HepG2 (cell line): Measurements from ENCODE around the gene EGLN1. TPM values are rescaled to one million over a fixed set of nuclear protein-coding genes. Genes with fewer than 3 reads are reported as not detected.

ENCODE experiments used
- ATAC-seq: fragments of 200-7000 bp; cut with Tn5 transposase; 3 replicates; pipeline ENCODE4 v1.9.1; 2020; ENCODE audit warnings: mild to moderate bottlenecking, moderate library complexity
- BruUV-seq: library from RNA; stranded (reverse); fragments of 400-500 nt; replicated peaks from 2 replicates; lab custom pipeline; 2021; lab: Mats Ljungman, UMichigan
- CTCF ChIA-PET: fragments of 300-600 bp; formaldehyde crosslinking; extraction: SDS; loops from one replicate; lab custom pipeline; 2021; ENCODE audit warnings: low total read pairs, inconsistent platforms, low intra/inter-chr PET ratio; lab: Yijun Ruan, JAX
- POLR2A ChIA-PET: fragments of 350-600 bp; sonication (Branson Sonifier 250); formaldehyde crosslinking; loops from one replicate; lab custom pipeline; 2020; ENCODE audit warnings: antibody characterized with exemption, inconsistent platforms; lab: Yijun Ruan, JAX
- DNase-seq: peaks from one replicate; pipeline ENCODE4 v3.0.0-alpha.2; 2015; ENCODE audit warnings: low spot score
- FAIRE-seq: peaks from 3 replicates; lab custom pipeline; 2011; peaks lifted over from hg19 to GRCh38; lab: Jason Lieb, UNC
- H2AFZ ChIP-seq: one replicate; pipeline ENCODE4 v1.6.1; 2011; ENCODE audit warnings: low read length, inconsistent platforms
- H3K27ac ChIP-seq: fragments of 300-600 bp; 3 replicates; pipeline ENCODE4 v1.8.0; 2011; ENCODE audit warnings: mixed run types, mild to moderate bottlenecking, mixed read lengths, low read length, inconsistent platforms; ENCODE audit not compliant: insufficient read depth; ENCODE audit errors: extremely low read length
- H3K27me3 ChIP-seq, 2 experiments: fragments of 200-600 bp in 1 of 2; 2 replicates in 1 of 2; 3 replicates in 1 of 2; pipeline versions ENCODE4 v1.6.0 to v1.8.0; 2011; ENCODE audit warnings: low read length in 2 of 2, mild to moderate bottlenecking in 2 of 2, moderate library complexity in 2 of 2, inconsistent platforms in 1 of 2; ENCODE audit not compliant: insufficient read depth in 2 of 2, control insufficient read depth in 1 of 2
- H3K36me3 ChIP-seq, 2 experiments: fragments of 200-600 bp in 1 of 2; replicated peaks in 1 of 2; 2 replicates in 1 of 2; 3 replicates in 1 of 2; pipeline versions ENCODE4 v1.5.1 to v1.8.0; 2011; ENCODE audit warnings: low read length in 2 of 2, inconsistent platforms in 1 of 2; ENCODE audit not compliant: insufficient read depth in 2 of 2, control insufficient read depth in 1 of 2
- H3K4me1 ChIP-seq: 2 replicates; pipeline ENCODE4 v1.5.1; 2012; ENCODE audit warnings: low read length, inconsistent platforms; ENCODE audit not compliant: insufficient read depth
- H3K4me2 ChIP-seq: 2 replicates; pipeline ENCODE4 v1.6.0; 2011; ENCODE audit warnings: low read depth, low read length, inconsistent platforms
- H3K4me3 ChIP-seq, 3 experiments: fragments of 200-600 bp in 1 of 3; sonication (generic), shearing (Covaris generic) in 1 of 3; replicated peaks in 1 of 3; 2 replicates each; pipeline ENCODE4 v1.5.1; 2011 to 2016; ENCODE audit warnings: low read length in 3 of 3, inconsistent platforms in 2 of 3, low read depth in 2 of 3, mild to moderate bottlenecking in 2 of 3, control low read depth in 1 of 3, mixed read lengths in 1 of 3; ENCODE audit not compliant: insufficient read depth in 1 of 3
- H3K79me2 ChIP-seq: one replicate; pipeline ENCODE4 v1.6.1; 2011; ENCODE audit warnings: low read length, inconsistent platforms; ENCODE audit not compliant: insufficient read depth
- H3K9ac ChIP-seq: 2 replicates; pipeline ENCODE4 v1.6.0; 2011; ENCODE audit warnings: mild to moderate bottlenecking, low read depth, low read length, inconsistent platforms; ENCODE audit not compliant: insufficient read depth
- H3K9me3 ChIP-seq: 2 replicates; pipeline ENCODE4 v1.5.1; 2012; ENCODE audit warnings: mild to moderate bottlenecking, low read length
- H4K20me1 ChIP-seq: 2 replicates; pipeline ENCODE4 v1.6.0; 2011; ENCODE audit warnings: inconsistent platforms, mild to moderate bottlenecking, low read length, moderate library complexity; ENCODE audit not compliant: insufficient read depth
- DDIT3 ChIP-seq: sonication (generic); formaldehyde crosslinking; IDR thresholded peaks from 2 replicates; pipeline ENCODE4 v1.4.0; 2020; ENCODE audit warnings: mild to moderate bottlenecking, missing genetic modification reagents
- MEIS1 ChIP-seq: sonication (generic); formaldehyde crosslinking; IDR thresholded peaks from 2 replicates; pipeline ENCODE4 v1.9.0; 2021; ENCODE audit warnings: mild to moderate bottlenecking, missing genetic modification reagents, moderate library complexity, borderline replicate concordance
- RFX5 ChIP-seq: IDR thresholded peaks from 2 replicates; pipeline ENCODE4 v1.6.1; 2011; ENCODE audit warnings: low read depth, low read length, improper control_type of control experiment
- ZNF264 ChIP-seq: sonication (generic); formaldehyde crosslinking; IDR thresholded peaks from 2 replicates; pipeline ENCODE4 v1.4.0; 2020; ENCODE audit warnings: missing genetic modification reagents
- ZNF589 ChIP-seq: sonication (generic); formaldehyde crosslinking; conservative IDR thresholded peaks from 2 replicates; pipeline ENCODE4 v1.8.0; 2022; ENCODE audit warnings: mild to moderate bottlenecking, moderate library complexity, missing genetic modification reagents
- WGBS: methylation state at CpG from one replicate; pipeline ENCODE4 v1.1.6; 2017; ENCODE audit warnings: low lambda C conversion rate; 5-methylcytosine and 5-hydroxymethylcytosine counted together
- in situ Hi-C: cut with HindIII; loops from 2 replicates; pipeline ENCODE4 v1.10.0; 2017; ENCODE audit warnings: low pct_unique_long_range_greater_than_20kb; ENCODE audit not compliant: extremely low pct_ligation_motif_present
- intact Hi-C: fragments of 100-400 bp; cut with micrococcal nuclease; formaldehyde crosslinking; loops from one replicate; pipeline ENCODE4 v1.10.0; 2022; ENCODE audit not compliant: unreplicated experiment
- polyA plus RNA-seq, 8 experiments: library from polyadenylated mRNA; depleted of rRNA in 3 of 8; stranded (reverse) in 7 of 8; unstranded in 1 of 8; fragments of >200 nt; fragmentation: Illumina TruSeq in 4 of 8; extraction: Trizol in 4 of 8; gene quantifications; 2 replicates each; pipeline versions ENCODE4 v1.2.1 to v1.2.3, GENCODE V29; 2011 to 2016; ENCODE audit warnings: low read depth in 4 of 8, missing spikeins in 1 of 8, mixed read lengths in 1 of 8; ENCODE audit not compliant: insufficient read depth in 1 of 8
- total RNA-seq, 5 experiments: library from RNA; depleted of rRNA; stranded (reverse); fragments of >200 nt; fragmentation: Illumina TruSeq; extraction: Trizol; gene quantifications; 2 replicates each; pipeline ENCODE4 v1.2.3, GENCODE V29; 2016; ENCODE audit warnings: low read depth in 1 of 5
- TF ChIP-seq, protein P1 (sequence below): sonication (generic); formaldehyde crosslinking; IDR thresholded peaks from 2 replicates; pipeline ENCODE4 v1.5.1; 2020; ENCODE audit warnings: mild to moderate bottlenecking, missing genetic modification reagents, borderline replicate concordance
- TF ChIP-seq, protein P2 (sequence below): sonication (generic); formaldehyde crosslinking; IDR thresholded peaks from 2 replicates; pipeline ENCODE4 v1.4.0; 2020; ENCODE audit warnings: mild to moderate bottlenecking, missing genetic modification reagents

The EGLN1 gene
- total and polyA plus RNA-seq, 2 of the 13 experiments (the other 11 are each of a cell fraction or from before 2014, with no cell fraction given) = 34.4 to 44.1 TPM

- H3K9me3 ChIP-seq = no peaks in the 10 kb centered on the region
- H3K79me2 ChIP-seq = no peaks in the 10 kb centered on the region
- no TSS peak for BruUV-seq
- DNase-seq (no peak), ATAC-seq (no peak), FAIRE-seq (no peak)
- peaks cover 15 to 54% of the 10 kb centered on the region in 2 experiments for H3K36me3 ChIP-seq
- H3K9ac ChIP-seq = no peak overlapping the region
- intact Hi-C loops = no loop called here
- no peaks in the 10 kb centered on the region for H3K27me3 ChIP-seq
- H3K27ac ChIP-seq = no peak overlapping the region
- H3K4me1 ChIP-seq = no peaks in the 10 kb centered on the region
- TF ChIP-seq DDIT3 (CRISPR knock-in tag) (no peak), RFX5 (no peak), ZNF264 (no peak), ZNF589 (CRISPR knock-in tag) (no peak), MEIS1 (no peak)
- TF ChIP-seq, protein P1, sequence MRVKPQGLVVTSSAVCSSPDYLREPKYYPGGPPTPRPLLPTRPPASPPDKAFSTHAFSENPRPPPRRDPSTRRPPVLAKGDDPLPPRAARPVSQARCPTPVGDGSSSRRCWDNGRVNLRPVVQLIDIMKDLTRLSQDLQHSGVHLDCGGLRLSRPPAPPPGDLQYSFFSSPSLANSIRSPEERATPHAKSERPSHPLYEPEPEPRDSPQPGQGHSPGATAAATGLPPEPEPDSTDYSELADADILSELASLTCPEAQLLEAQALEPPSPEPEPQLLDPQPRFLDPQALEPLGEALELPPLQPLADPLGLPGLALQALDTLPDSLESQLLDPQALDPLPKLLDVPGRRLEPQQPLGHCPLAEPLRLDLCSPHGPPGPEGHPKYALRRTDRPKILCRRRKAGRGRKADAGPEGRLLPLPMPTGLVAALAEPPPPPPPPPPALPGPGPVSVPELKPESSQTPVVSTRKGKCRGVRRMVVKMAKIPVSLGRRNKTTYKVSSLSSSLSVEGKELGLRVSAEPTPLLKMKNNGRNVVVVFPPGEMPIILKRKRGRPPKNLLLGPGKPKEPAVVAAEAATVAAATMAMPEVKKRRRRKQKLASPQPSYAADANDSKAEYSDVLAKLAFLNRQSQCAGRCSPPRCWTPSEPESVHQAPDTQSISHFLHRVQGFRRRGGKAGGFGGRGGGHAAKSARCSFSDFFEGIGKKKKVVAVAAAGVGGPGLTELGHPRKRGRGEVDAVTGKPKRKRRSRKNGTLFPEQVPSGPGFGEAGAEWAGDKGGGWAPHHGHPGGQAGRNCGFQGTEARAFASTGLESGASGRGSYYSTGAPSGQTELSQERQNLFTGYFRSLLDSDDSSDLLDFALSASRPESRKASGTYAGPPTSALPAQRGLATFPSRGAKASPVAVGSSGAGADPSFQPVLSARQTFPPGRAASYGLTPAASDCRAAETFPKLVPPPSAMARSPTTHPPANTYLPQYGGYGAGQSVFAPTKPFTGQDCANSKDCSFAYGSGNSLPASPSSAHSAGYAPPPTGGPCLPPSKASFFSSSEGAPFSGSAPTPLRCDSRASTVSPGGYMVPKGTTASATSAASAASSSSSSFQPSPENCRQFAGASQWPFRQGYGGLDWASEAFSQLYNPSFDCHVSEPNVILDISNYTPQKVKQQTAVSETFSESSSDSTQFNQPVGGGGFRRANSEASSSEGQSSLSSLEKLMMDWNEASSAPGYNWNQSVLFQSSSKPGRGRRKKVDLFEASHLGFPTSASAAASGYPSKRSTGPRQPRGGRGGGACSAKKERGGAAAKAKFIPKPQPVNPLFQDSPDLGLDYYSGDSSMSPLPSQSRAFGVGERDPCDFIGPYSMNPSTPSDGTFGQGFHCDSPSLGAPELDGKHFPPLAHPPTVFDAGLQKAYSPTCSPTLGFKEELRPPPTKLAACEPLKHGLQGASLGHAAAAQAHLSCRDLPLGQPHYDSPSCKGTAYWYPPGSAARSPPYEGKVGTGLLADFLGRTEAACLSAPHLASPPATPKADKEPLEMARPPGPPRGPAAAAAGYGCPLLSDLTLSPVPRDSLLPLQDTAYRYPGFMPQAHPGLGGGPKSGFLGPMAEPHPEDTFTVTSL (CRISPR knock-in tag) = no peak
- TF ChIP-seq, protein P2, sequence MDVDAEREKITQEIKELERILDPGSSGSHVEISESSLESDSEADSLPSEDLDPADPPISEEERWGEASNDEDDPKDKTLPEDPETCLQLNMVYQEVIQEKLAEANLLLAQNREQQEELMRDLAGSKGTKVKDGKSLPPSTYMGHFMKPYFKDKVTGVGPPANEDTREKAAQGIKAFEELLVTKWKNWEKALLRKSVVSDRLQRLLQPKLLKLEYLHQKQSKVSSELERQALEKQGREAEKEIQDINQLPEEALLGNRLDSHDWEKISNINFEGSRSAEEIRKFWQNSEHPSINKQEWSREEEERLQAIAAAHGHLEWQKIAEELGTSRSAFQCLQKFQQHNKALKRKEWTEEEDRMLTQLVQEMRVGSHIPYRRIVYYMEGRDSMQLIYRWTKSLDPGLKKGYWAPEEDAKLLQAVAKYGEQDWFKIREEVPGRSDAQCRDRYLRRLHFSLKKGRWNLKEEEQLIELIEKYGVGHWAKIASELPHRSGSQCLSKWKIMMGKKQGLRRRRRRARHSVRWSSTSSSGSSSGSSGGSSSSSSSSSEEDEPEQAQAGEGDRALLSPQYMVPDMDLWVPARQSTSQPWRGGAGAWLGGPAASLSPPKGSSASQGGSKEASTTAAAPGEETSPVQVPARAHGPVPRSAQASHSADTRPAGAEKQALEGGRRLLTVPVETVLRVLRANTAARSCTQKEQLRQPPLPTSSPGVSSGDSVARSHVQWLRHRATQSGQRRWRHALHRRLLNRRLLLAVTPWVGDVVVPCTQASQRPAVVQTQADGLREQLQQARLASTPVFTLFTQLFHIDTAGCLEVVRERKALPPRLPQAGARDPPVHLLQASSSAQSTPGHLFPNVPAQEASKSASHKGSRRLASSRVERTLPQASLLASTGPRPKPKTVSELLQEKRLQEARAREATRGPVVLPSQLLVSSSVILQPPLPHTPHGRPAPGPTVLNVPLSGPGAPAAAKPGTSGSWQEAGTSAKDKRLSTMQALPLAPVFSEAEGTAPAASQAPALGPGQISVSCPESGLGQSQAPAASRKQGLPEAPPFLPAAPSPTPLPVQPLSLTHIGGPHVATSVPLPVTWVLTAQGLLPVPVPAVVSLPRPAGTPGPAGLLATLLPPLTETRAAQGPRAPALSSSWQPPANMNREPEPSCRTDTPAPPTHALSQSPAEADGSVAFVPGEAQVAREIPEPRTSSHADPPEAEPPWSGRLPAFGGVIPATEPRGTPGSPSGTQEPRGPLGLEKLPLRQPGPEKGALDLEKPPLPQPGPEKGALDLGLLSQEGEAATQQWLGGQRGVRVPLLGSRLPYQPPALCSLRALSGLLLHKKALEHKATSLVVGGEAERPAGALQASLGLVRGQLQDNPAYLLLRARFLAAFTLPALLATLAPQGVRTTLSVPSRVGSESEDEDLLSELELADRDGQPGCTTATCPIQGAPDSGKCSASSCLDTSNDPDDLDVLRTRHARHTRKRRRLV (CRISPR knock-in tag) = no peak
- H4K20me1 ChIP-seq = no peaks in the 10 kb centered on the region
- ChIA-PET POLR2A (no interaction called here), CTCF (no interaction called here)
- H3K4me3 ChIP-seq = no peak overlapping the region
- no peak overlapping the region for H2AFZ ChIP-seq
- WGBS = 95% methylated on average over 4 of the region's 4 CpGs
- in situ Hi-C loops = no loop called here
- H3K4me2 ChIP-seq = no peak overlapping the region
These were observed 73.6 kb downstream of the EGLN1 start for GRCh38 chr1:231348442-231348841.
